Endothelial cell of umbilical vein (primary cell): ENCODE results near the gene GARIN5A. TPM values are rescaled to one million over a fixed set of nuclear protein-coding genes. Genes with fewer than 3 reads are reported as not detected.

Experiments used
- BruUV-seq: library from RNA; stranded (reverse); fragments of 400-500 nt; replicated peaks from 2 replicates; lab custom pipeline; 2021; lab: Mats Ljungman, UMichigan
- CTCF ChIA-PET: fragments of 300-600, 350-600 bp; sonication (Branson Sonifier 250); formaldehyde crosslinking; loops from one replicate; lab custom pipeline; 2021; ENCODE audit warnings: antibody characterized with exemption, inconsistent platforms; lab: Charles Lee
- POLR2A ChIA-PET: fragments of 300-600, 350-600 bp; sonication (Branson Sonifier 250); formaldehyde crosslinking; loops from one replicate; lab custom pipeline; 2021; ENCODE audit warnings: antibody characterized with exemption, inconsistent platforms; lab: Charles Lee
- DNase-seq: peaks from one replicate; pipeline ENCODE4 v3.0.0-alpha.2; 2011; ENCODE audit warnings: low read depth, low spot score
- FAIRE-seq: peaks from 2 replicates; lab custom pipeline; 2011; peaks lifted over from hg19 to GRCh38; lab: Jason Lieb, UNC
- H2AFZ ChIP-seq: 2 replicates; pipeline ENCODE4 v1.6.0; 2012; ENCODE audit warnings: low read depth, low read length, control low read depth, inconsistent platforms
- H3K27ac ChIP-seq: 2 replicates; pipeline ENCODE4 v1.5.1; 2011; ENCODE audit warnings: low read depth, mild to moderate bottlenecking, control low read depth, low read length, moderate library complexity; ENCODE audit not compliant: insufficient read depth
- H3K27me3 ChIP-seq, 2 experiments: 2 replicates each; pipeline versions ENCODE4 v1.6.0 to v1.6.1; 2011; ENCODE audit warnings: low read length in 2 of 2, mixed read lengths in 1 of 2; ENCODE audit not compliant: control insufficient read depth in 2 of 2, insufficient read depth in 2 of 2
- H3K36me3 ChIP-seq, 2 experiments: 2 replicates in 1 of 2; 3 replicates in 1 of 2; pipeline ENCODE4 v1.5.1; 2011; ENCODE audit warnings: low read length in 2 of 2, mild to moderate bottlenecking in 1 of 2, moderate library complexity in 1 of 2; ENCODE audit not compliant: control insufficient read depth in 2 of 2, insufficient read depth in 2 of 2; ENCODE audit errors: extremely low read depth in 1 of 2
- H3K4me1 ChIP-seq: 3 replicates; pipeline ENCODE4 v1.5.1; 2011; ENCODE audit warnings: mild to moderate bottlenecking, low read length; ENCODE audit not compliant: control insufficient read depth, insufficient read depth; ENCODE audit errors: extremely low read depth
- H3K4me2 ChIP-seq: 2 replicates; pipeline ENCODE4 v1.6.1; 2011; ENCODE audit warnings: low read length, control low read depth, mixed read lengths; ENCODE audit not compliant: insufficient read depth
- H3K4me3 ChIP-seq, 3 experiments: fragments of 200-600 bp in 1 of 3; sonication (generic), shearing (Covaris generic) in 1 of 3; replicated peaks in 1 of 3; 2 replicates each; pipeline ENCODE4 v1.5.1; 2011 to 2016; ENCODE audit warnings: control low read depth in 3 of 3, low read length in 3 of 3, mild to moderate bottlenecking in 2 of 3, inconsistent platforms in 1 of 3, low read depth in 1 of 3, moderate library complexity in 1 of 3; ENCODE audit not compliant: insufficient read depth in 1 of 3
- H3K79me2 ChIP-seq: 2 replicates; pipeline ENCODE4 v1.6.0; 2012; ENCODE audit warnings: low read length, inconsistent platforms; ENCODE audit not compliant: control insufficient read depth, insufficient read depth
- H3K9ac ChIP-seq: replicated peaks from 2 replicates; pipeline ENCODE3; 2011; ENCODE audit warnings: low read length, control low read depth; ENCODE audit not compliant: insufficient read depth; ENCODE audit errors: extremely low read depth
- H3K9me1 ChIP-seq: replicated peaks from 3 replicates; pipeline ENCODE4 v1.6.0; 2011; ENCODE audit warnings: mild to moderate bottlenecking, low read length; ENCODE audit not compliant: control insufficient read depth, insufficient read depth; ENCODE audit errors: extremely low read depth
- H3K9me3 ChIP-seq: replicated peaks from 2 replicates; pipeline ENCODE4 v1.5.1; 2012; ENCODE audit warnings: low read length, inconsistent platforms; ENCODE audit not compliant: control insufficient read depth, insufficient read depth
- H4K20me1 ChIP-seq: replicated peaks from 2 replicates; pipeline ENCODE3; 2011; ENCODE audit warnings: mild to moderate bottlenecking, low read length; ENCODE audit not compliant: control insufficient read depth, insufficient read depth; ENCODE audit errors: extremely low read depth
- EZH2 ChIP-seq: IDR thresholded peaks from 2 replicates; pipeline ENCODE4 v1.6.1; 2012; ENCODE audit warnings: borderline replicate concordance, low read depth, mild to moderate bottlenecking, moderate library complexity, low read length, inconsistent platforms; ENCODE audit not compliant: severe bottlenecking
- MYC ChIP-seq: IDR thresholded peaks from one replicate; pipeline ENCODE4 v1.6.1; 2011; ENCODE audit warnings: mild to moderate bottlenecking, low read depth, low read length
- POLR2A ChIP-seq: IDR thresholded peaks from 2 replicates; pipeline ENCODE4 v1.6.1; 2012; ENCODE audit warnings: low read depth, mild to moderate bottlenecking, control low read depth, low read length
- dilution Hi-C: fragments of 300-500 bp; cut with MboI; formaldehyde crosslinking; loops from one replicate; pipeline ENCODE4 v1.15.0; 2019; ENCODE audit warnings: low sequenced_read_pairs; ENCODE audit not compliant: extremely low pct_ligation_motif_present
- intact Hi-C: fragments of 100-400 bp; cut with micrococcal nuclease; formaldehyde crosslinking; loops from one replicate; pipeline ENCODE4 v1.10.0; 2022
- polyA plus RNA-seq, 4 experiments: library from polyadenylated mRNA; depleted of rRNA in 3 of 4; stranded (reverse) in 3 of 4; unstranded in 1 of 4; fragments of >200 nt; gene quantifications; 2 replicates each; pipeline versions ENCODE4 v1.2.1 to v1.2.3, GENCODE V29; 2011 to 2012; ENCODE audit warnings: missing spikeins in 1 of 4
- total RNA-seq: library from RNA; stranded (reverse); gene quantifications from 2 replicates; pipeline ENCODE4 v1.2.3, GENCODE V29; 2021
- TF ChIP-seq, protein P1 (sequence below), 2 donors: IDR thresholded peaks; 1 replicate in 1 of 2; 2 replicates in 1 of 2; pipeline ENCODE4 v1.5.1; 2011; ENCODE audit warnings: low read length in 2 of 2, mild to moderate bottlenecking in 2 of 2, moderate library complexity in 2 of 2, control low read depth in 1 of 2, inconsistent platforms in 1 of 2, low read depth in 1 of 2; ENCODE audit not compliant: insufficient read depth in 1 of 2; ENCODE audit errors: extremely low read depth in 1 of 2
- TF ChIP-seq, protein P2 (sequence below): IDR thresholded peaks from 2 replicates; pipeline ENCODE4 v1.6.1; 2011; ENCODE audit not compliant: insufficient read depth, insufficient read length

The GARIN5A gene
- total and polyA plus RNA-seq, 2 donors (not counting 3 experiments of a cell fraction or from before 2014, with no cell fraction given): 0.44 to 0.76 TPM

- FAIRE-seq (peak; percentile 54), DNase-seq (no peak)
- Histone ChIP-seq H3K9me1 (no peaks in the 10 kb centered on the region), H3K4me1 (peaks cover 7% of the 10 kb centered on the region), H3K27ac (peak overlapping the region; percentile 39), H2AFZ (peak overlapping the region; percentile 44), H3K4me3 (peak overlapping the region in 2 of 3 experiments; percentile 75 to 76), H3K79me2 (no peaks in the 10 kb centered on the region), H3K4me2 (peak overlapping the region; percentile 92), H3K9ac (peak overlapping the region; percentile 92), H4K20me1 (no peaks in the 10 kb centered on the region), H3K27me3 (no peaks in the 10 kb centered on the region), H3K36me3 (no peaks in the 10 kb centered on the region), H3K9me3 (no peaks in the 10 kb centered on the region)
- ChIA-PET CTCF (interaction anchor here (1.1 to 1.6 kb wide), 4 partner anchors 19 to 273 kb away, joined by 3 to 5 read pairs (median 4); no protein-coding TSS in a partner anchor), POLR2A (interaction anchor here (1.0 kb wide), 1 partner anchor 49 kb away, joined by 4 read pairs; no protein-coding TSS in a partner anchor)
- dilution Hi-C loops: no loop called here
- TF ChIP-seq, protein P1, sequence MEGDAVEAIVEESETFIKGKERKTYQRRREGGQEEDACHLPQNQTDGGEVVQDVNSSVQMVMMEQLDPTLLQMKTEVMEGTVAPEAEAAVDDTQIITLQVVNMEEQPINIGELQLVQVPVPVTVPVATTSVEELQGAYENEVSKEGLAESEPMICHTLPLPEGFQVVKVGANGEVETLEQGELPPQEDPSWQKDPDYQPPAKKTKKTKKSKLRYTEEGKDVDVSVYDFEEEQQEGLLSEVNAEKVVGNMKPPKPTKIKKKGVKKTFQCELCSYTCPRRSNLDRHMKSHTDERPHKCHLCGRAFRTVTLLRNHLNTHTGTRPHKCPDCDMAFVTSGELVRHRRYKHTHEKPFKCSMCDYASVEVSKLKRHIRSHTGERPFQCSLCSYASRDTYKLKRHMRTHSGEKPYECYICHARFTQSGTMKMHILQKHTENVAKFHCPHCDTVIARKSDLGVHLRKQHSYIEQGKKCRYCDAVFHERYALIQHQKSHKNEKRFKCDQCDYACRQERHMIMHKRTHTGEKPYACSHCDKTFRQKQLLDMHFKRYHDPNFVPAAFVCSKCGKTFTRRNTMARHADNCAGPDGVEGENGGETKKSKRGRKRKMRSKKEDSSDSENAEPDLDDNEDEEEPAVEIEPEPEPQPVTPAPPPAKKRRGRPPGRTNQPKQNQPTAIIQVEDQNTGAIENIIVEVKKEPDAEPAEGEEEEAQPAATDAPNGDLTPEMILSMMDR (IDR thresholded peaks at IDR 0.05; ENCODE audit: extremely low read depth in 1 of 2, insufficient read depth in 1 of 2, low read depth in 1 of 2, low read length in 2 of 2): no peak
- TF ChIP-seq, protein P2, sequence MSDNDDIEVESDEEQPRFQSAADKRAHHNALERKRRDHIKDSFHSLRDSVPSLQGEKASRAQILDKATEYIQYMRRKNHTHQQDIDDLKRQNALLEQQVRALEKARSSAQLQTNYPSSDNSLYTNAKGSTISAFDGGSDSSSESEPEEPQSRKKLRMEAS: no peak
- TF ChIP-seq EZH2 (no peak), MYC (no peak), POLR2A (no peak)
- BruUV-seq: TSS peak; percentile 30
- intact Hi-C loops: loop anchor here (2.0 kb wide), 1 partner anchor 133 kb away; the partner anchor contains the start of gene NR1H2
Observed at GRCh38 chr19:50510121-50510670, 33.5 kb upstream of the GARIN5A start.
